Endothelial cell of umbilical vein (primary cell): Measurements from ENCODE around the gene ALOXE3. TPM values are rescaled to one million over a fixed set of nuclear protein-coding genes. Genes with fewer than 3 reads are reported as not detected.

ENCODE experiments used
- BruUV-seq: library from RNA; stranded (reverse); fragments of 400-500 nt; replicated peaks from 2 replicates; lab custom pipeline; 2021; lab: Mats Ljungman, UMichigan
- CTCF ChIA-PET: fragments of 300-600, 350-600 bp; sonication (Branson Sonifier 250); formaldehyde crosslinking; loops from one replicate; lab custom pipeline; 2021; ENCODE audit warnings: antibody characterized with exemption, inconsistent platforms; lab: Charles Lee
- POLR2A ChIA-PET: fragments of 300-600, 350-600 bp; sonication (Branson Sonifier 250); formaldehyde crosslinking; loops from one replicate; lab custom pipeline; 2021; ENCODE audit warnings: antibody characterized with exemption, inconsistent platforms; lab: Charles Lee
- DNase-seq: peaks from one replicate; pipeline ENCODE4 v3.0.0-alpha.2; 2011; ENCODE audit warnings: low read depth, low spot score
- FAIRE-seq: peaks from 2 replicates; lab custom pipeline; 2011; peaks lifted over from hg19 to GRCh38; lab: Jason Lieb, UNC
- H2AFZ ChIP-seq: 2 replicates; pipeline ENCODE4 v1.6.0; 2012; ENCODE audit warnings: low read depth, low read length, control low read depth, inconsistent platforms
- H3K27ac ChIP-seq: 2 replicates; pipeline ENCODE4 v1.5.1; 2011; ENCODE audit warnings: low read depth, mild to moderate bottlenecking, control low read depth, low read length, moderate library complexity; ENCODE audit not compliant: insufficient read depth
- H3K27me3 ChIP-seq, 2 experiments: 2 replicates each; pipeline versions ENCODE4 v1.6.0 to v1.6.1; 2011; ENCODE audit warnings: low read length in 2 of 2, mixed read lengths in 1 of 2; ENCODE audit not compliant: control insufficient read depth in 2 of 2, insufficient read depth in 2 of 2
- H3K36me3 ChIP-seq, 2 experiments: 2 replicates in 1 of 2; 3 replicates in 1 of 2; pipeline ENCODE4 v1.5.1; 2011; ENCODE audit warnings: low read length in 2 of 2, mild to moderate bottlenecking in 1 of 2, moderate library complexity in 1 of 2; ENCODE audit not compliant: control insufficient read depth in 2 of 2, insufficient read depth in 2 of 2; ENCODE audit errors: extremely low read depth in 1 of 2
- H3K4me1 ChIP-seq: 3 replicates; pipeline ENCODE4 v1.5.1; 2011; ENCODE audit warnings: mild to moderate bottlenecking, low read length; ENCODE audit not compliant: control insufficient read depth, insufficient read depth; ENCODE audit errors: extremely low read depth
- H3K4me2 ChIP-seq: 2 replicates; pipeline ENCODE4 v1.6.1; 2011; ENCODE audit warnings: low read length, control low read depth, mixed read lengths; ENCODE audit not compliant: insufficient read depth
- H3K4me3 ChIP-seq, 3 experiments: fragments of 200-600 bp in 1 of 3; sonication (generic), shearing (Covaris generic) in 1 of 3; replicated peaks in 1 of 3; 2 replicates each; pipeline ENCODE4 v1.5.1; 2011 to 2016; ENCODE audit warnings: control low read depth in 3 of 3, low read length in 3 of 3, mild to moderate bottlenecking in 2 of 3, inconsistent platforms in 1 of 3, low read depth in 1 of 3, moderate library complexity in 1 of 3; ENCODE audit not compliant: insufficient read depth in 1 of 3
- H3K79me2 ChIP-seq: 2 replicates; pipeline ENCODE4 v1.6.0; 2012; ENCODE audit warnings: low read length, inconsistent platforms; ENCODE audit not compliant: control insufficient read depth, insufficient read depth
- H3K9ac ChIP-seq: replicated peaks from 2 replicates; pipeline ENCODE3; 2011; ENCODE audit warnings: low read length, control low read depth; ENCODE audit not compliant: insufficient read depth; ENCODE audit errors: extremely low read depth
- H3K9me1 ChIP-seq: replicated peaks from 3 replicates; pipeline ENCODE4 v1.6.0; 2011; ENCODE audit warnings: mild to moderate bottlenecking, low read length; ENCODE audit not compliant: control insufficient read depth, insufficient read depth; ENCODE audit errors: extremely low read depth
- H3K9me3 ChIP-seq: replicated peaks from 2 replicates; pipeline ENCODE4 v1.5.1; 2012; ENCODE audit warnings: low read length, inconsistent platforms; ENCODE audit not compliant: control insufficient read depth, insufficient read depth
- H4K20me1 ChIP-seq: replicated peaks from 2 replicates; pipeline ENCODE3; 2011; ENCODE audit warnings: mild to moderate bottlenecking, low read length; ENCODE audit not compliant: control insufficient read depth, insufficient read depth; ENCODE audit errors: extremely low read depth
- EZH2 ChIP-seq: IDR thresholded peaks from 2 replicates; pipeline ENCODE4 v1.6.1; 2012; ENCODE audit warnings: borderline replicate concordance, low read depth, mild to moderate bottlenecking, moderate library complexity, low read length, inconsistent platforms; ENCODE audit not compliant: severe bottlenecking
- FOS ChIP-seq: IDR thresholded peaks from 2 replicates; pipeline ENCODE4 v1.6.1; 2011; ENCODE audit warnings: mild to moderate bottlenecking, low read length, moderate library complexity, borderline replicate concordance; ENCODE audit not compliant: insufficient read depth
- GATA2 ChIP-seq: IDR thresholded peaks from 2 replicates; pipeline ENCODE4 v1.7.0; 2011; ENCODE audit warnings: low read depth, mild to moderate bottlenecking, moderate library complexity, mixed read lengths, low read length; ENCODE audit not compliant: insufficient read length, insufficient read depth
- JUN ChIP-seq: IDR thresholded peaks from 2 replicates; pipeline ENCODE4 v1.6.1; 2011; ENCODE audit warnings: borderline replicate concordance, low read depth; ENCODE audit not compliant: insufficient read length, insufficient read depth
- MYC ChIP-seq: IDR thresholded peaks from one replicate; pipeline ENCODE4 v1.6.1; 2011; ENCODE audit warnings: mild to moderate bottlenecking, low read depth, low read length
- POLR2A ChIP-seq: IDR thresholded peaks from 2 replicates; pipeline ENCODE4 v1.6.1; 2012; ENCODE audit warnings: low read depth, mild to moderate bottlenecking, control low read depth, low read length
- POLR2AphosphoS5 ChIP-seq: IDR thresholded peaks from 2 replicates; pipeline ENCODE4 v1.6.1; 2012; ENCODE audit warnings: low read depth, mild to moderate bottlenecking, control low read depth, low read length, moderate library complexity; ENCODE audit not compliant: insufficient read depth
- dilution Hi-C: fragments of 300-500 bp; cut with MboI; formaldehyde crosslinking; loops from one replicate; pipeline ENCODE4 v1.15.0; 2019; ENCODE audit warnings: low sequenced_read_pairs; ENCODE audit not compliant: extremely low pct_ligation_motif_present
- intact Hi-C: fragments of 100-400 bp; cut with micrococcal nuclease; formaldehyde crosslinking; loops from one replicate; pipeline ENCODE4 v1.10.0; 2022
- polyA plus RNA-seq, 4 experiments: library from polyadenylated mRNA; depleted of rRNA in 3 of 4; stranded (reverse) in 3 of 4; unstranded in 1 of 4; fragments of >200 nt; gene quantifications; 2 replicates each; pipeline versions ENCODE4 v1.2.1 to v1.2.3, GENCODE V29; 2011 to 2012; ENCODE audit warnings: missing spikeins in 1 of 4
- total RNA-seq: library from RNA; stranded (reverse); gene quantifications from 2 replicates; pipeline ENCODE4 v1.2.3, GENCODE V29; 2021
- TF ChIP-seq, protein P1 (sequence below): IDR thresholded peaks from 2 replicates; pipeline ENCODE4 v1.6.1; 2011; ENCODE audit not compliant: insufficient read depth, insufficient read length
- TF ChIP-seq, protein P2 (sequence below), 2 donors: IDR thresholded peaks; 1 replicate in 1 of 2; 2 replicates in 1 of 2; pipeline ENCODE4 v1.5.1; 2011; ENCODE audit warnings: low read length in 2 of 2, mild to moderate bottlenecking in 2 of 2, moderate library complexity in 2 of 2, control low read depth in 1 of 2, inconsistent platforms in 1 of 2, low read depth in 1 of 2; ENCODE audit not compliant: insufficient read depth in 1 of 2; ENCODE audit errors: extremely low read depth in 1 of 2

Gene ALOXE3
- total and polyA plus RNA-seq, 2 donors (not counting 3 experiments of a cell fraction or from before 2014, with no cell fraction given) = 0.01 TPM; not detected in 1

DNA sequence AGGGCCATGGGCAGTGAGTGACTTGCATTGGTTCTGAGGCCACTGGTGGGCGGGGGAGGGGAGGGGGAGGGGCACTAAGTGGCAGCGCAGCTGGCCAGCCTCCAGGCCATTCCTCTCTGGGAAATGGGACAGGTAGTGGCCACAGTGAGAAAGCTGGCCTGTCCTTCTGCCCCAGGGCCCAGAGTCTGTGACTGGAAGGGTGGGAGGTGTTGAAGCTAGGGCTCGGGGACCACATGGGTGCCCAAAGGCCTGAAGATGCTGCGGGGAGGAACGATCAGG is 30.4 kb downstream of the ALOXE3 start:
- DNase-seq = no peak
- FAIRE-seq = no peak
- Histone ChIP-seq H3K36me3 (no peaks in the 10 kb centered on the region), H3K4me1 (no peaks in the 10 kb centered on the region), H3K9me3 (no peaks in the 10 kb centered on the region), H3K4me2 (no peak overlapping the region), H3K27me3 (peaks cover 4 to 6% of the 10 kb centered on the region in 2 experiments), H2AFZ (no peak overlapping the region), H4K20me1 (no peaks in the 10 kb centered on the region), H3K9me1 (no peaks in the 10 kb centered on the region), H3K9ac (no peak overlapping the region), H3K27ac (no peak overlapping the region), H3K79me2 (no peaks in the 10 kb centered on the region), H3K4me3 (no peak overlapping the region)
- POLR2A ChIA-PET = no interaction called here
- CTCF ChIA-PET = interaction anchor here (0.7 to 13.4 kb wide), 6 partner anchors 14 to 534 kb away, joined by 3 to 167 read pairs (median 8); no protein-coding TSS in a partner anchor
- no TSS peak for BruUV-seq
- intact Hi-C loops (no loop called here), dilution Hi-C loops (no loop called here)
- TF ChIP-seq GATA2 = no peak
- no peak for TF ChIP-seq EZH2
- no peak for TF ChIP-seq POLR2AphosphoS5
- TF ChIP-seq, protein P1, sequence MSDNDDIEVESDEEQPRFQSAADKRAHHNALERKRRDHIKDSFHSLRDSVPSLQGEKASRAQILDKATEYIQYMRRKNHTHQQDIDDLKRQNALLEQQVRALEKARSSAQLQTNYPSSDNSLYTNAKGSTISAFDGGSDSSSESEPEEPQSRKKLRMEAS = no peak
- TF ChIP-seq, protein P2, sequence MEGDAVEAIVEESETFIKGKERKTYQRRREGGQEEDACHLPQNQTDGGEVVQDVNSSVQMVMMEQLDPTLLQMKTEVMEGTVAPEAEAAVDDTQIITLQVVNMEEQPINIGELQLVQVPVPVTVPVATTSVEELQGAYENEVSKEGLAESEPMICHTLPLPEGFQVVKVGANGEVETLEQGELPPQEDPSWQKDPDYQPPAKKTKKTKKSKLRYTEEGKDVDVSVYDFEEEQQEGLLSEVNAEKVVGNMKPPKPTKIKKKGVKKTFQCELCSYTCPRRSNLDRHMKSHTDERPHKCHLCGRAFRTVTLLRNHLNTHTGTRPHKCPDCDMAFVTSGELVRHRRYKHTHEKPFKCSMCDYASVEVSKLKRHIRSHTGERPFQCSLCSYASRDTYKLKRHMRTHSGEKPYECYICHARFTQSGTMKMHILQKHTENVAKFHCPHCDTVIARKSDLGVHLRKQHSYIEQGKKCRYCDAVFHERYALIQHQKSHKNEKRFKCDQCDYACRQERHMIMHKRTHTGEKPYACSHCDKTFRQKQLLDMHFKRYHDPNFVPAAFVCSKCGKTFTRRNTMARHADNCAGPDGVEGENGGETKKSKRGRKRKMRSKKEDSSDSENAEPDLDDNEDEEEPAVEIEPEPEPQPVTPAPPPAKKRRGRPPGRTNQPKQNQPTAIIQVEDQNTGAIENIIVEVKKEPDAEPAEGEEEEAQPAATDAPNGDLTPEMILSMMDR (IDR thresholded peaks at IDR 0.05; ENCODE audit: extremely low read depth in 1 of 2, insufficient read depth in 1 of 2, low read depth in 1 of 2, low read length in 2 of 2) = no peak
- TF ChIP-seq POLR2A = no peak
- TF ChIP-seq JUN = no peak
- TF ChIP-seq FOS = no peak
- no peak for TF ChIP-seq MYC
